Myocyte (in vitro differentiated cells): ENCODE results near the gene AGTRAP. TPM values are rescaled to one million over a fixed set of nuclear protein-coding genes. Genes with fewer than 3 reads are reported as not detected.

Experiments
- DNase-seq: peaks from one replicate; pipeline ENCODE4 v3.0.0-alpha.2; 2012; ENCODE audit warnings: low read depth
- total RNA-seq: library from RNA; depleted of rRNA; stranded (reverse); fragments of >200 nt; gene quantifications from 2 replicates; pipeline ENCODE4 v1.2.3, GENCODE V29; 2014

The AGTRAP gene
- total RNA-seq, 1 donor from 2014 or later: 34.1 TPM

DNA sequence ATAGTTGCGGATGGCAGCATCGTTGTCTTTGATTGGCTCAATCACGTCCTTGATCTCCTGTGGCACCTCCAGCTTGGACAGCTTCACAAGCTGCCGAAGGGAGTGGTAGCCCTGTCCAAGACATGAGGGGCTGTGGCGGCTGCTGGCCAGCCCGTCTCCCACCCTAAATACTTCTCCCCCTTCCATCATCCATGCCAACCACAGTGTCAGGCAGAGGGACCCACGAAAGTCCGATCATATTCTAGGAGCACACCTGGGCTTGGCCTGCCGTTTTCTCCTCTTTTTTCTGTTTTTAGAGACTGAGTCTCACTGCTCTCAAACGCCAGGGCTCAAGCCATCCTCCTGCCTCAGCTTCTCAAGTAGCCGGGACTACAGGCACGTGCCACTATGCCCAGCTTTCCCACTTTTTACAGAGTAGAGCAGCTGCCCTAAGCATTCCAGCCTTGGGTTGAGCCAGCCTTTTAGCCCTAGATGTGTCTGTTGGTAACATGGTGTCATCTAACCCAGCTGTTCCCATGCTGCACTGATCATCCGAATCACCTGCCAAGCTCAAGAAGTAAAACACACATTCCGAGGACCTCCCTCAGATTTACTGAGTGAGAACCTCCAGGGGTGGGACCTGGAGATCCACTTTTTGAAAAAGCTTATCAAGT is 59.4 kb downstream of the AGTRAP start:
- peak; percentile 93 for DNase-seq

DNA sequence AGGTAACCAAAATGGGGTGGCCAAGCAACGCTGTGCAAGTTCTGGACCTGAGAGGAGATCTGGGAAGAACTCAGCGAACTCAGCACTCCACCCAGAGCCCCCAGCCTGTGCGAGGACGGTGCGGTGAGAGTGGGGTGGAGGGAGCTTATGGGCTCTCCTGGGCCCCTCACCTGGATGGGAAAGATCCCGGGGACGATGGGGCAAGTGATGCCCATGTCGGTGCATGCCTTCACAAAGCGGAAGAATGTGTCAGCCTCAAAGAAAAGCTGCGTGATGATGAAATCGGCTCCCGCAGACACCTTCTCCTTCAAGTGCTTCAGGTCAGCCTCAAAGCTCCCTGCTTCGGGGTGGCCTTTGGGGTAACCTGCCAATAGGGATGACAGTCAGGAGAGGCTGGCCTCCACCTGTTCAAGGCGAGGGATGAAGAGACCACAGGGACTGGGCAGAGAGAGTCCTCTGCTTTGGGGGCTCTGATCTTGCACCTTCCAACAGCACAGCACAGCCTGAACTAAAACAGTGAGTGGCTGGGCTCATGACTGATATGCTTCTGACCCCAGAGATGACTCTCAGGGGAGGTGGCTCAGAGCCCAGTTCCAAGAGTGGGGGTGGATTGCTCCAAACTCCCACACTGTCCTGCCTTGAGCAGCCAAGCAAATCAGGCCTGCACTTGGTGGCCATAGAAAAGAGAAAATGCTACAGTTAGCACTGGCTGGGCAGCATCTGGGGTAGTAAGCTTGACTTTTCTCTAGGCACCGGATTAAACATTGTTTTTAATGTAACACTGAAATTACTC is 60.3 kb downstream of the AGTRAP start:
- peak; percentile 74 for DNase-seq

DNA sequence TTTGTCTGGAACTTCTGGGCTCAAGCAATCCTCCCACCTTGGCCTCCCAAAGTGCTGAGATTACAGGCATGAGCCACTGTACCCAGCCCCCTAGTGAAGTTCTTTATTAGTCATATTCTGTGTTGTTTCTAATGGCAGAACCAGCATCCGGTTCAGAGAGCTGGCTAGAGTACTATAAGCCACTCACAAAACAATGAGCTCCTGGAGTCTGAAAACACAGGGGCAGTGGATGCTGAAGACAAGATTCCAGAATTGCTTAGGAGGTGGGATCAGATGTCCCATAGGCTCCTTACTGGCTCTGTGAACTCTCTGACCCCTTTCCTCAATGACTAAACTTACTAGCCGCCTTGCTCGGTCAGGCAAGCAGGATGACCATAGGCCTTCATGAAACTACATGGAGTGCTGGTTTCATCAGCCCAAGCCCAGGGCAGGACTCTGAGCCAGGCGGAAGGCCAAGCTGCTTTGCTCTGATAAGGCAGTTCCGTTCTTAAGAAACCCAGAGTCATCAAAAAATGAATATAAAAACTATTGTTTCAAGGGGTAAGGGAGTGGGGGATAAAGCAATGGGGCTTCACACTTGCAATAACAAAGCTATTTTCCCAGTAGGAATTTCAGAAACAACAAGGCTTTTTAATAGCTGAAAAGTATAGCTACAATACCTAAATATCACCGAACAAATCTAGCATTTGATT is 61.7 kb downstream of the AGTRAP start:
- no peak for DNase-seq

DNA sequence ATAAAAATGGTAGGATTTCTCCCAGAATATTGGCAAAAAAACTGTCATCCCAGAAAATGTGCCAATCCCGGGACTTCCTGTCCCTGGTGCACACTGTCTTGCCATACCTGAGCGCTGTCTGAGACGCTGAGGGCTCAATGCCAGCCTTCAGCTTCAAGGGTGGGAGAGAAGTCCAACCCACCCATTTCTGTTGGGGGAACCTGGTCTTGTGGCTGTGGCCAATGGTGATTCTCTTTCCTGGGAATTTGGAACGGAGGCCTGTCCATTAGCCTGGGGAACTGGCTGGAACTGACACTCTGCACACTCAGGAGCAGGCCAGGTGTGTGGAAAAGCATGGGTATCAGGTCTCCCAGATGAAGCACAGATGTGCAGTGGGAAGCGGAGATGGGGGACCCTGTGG is 63.2 kb downstream of the AGTRAP start:
- no peak for DNase-seq

DNA sequence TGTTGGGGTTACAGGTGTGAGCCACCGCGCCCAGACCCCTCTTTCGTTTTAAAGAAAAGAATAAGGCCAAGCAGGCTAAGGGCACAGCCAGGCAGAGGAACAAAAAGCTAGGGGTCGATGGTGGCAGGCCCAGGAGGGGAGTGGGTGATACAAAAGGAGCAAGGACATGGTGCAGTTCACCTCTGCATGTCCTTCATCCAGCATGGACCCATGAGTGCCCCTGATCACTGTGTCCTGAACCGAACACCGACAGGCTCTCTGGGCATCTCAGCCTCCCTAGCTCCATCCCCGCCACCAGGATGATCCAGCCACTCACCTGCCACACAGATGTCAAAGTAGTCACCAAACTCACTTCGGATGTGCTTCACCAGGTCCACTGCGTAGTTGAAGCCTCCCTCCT is 64.0 kb downstream of the AGTRAP start:
- DNase-seq: no peak

DNA sequence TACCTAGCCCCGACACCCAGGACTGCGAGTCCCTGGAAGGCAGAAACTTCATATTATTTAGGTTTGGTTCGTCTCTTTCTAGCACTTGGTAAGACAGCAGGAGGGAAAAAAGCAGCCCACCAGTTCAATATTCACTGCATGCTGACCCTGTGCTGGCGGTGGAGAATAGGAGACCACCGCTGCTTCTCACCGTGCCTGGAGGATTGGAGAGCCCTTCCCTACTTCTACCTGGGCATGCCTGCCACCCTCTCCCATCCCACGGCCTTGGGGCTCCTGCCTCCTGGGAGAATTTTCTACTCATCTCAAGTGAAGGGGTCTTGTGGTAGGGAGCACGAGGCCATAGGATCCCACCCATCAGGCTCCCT is 64.4 kb downstream of the AGTRAP start:
- DNase-seq: no peak

Other genes starting within 250 kb of the AGTRAP start
- 1.0 TPM in 1 of 2 replicates, not detected in the other for gene FBXO2, start 81.7 kb upstream of the AGTRAP start, total RNA-seq
- 5.0 and 6.8 TPM in 2 replicates for gene FBXO44, start 81.3 kb upstream of the AGTRAP start, total RNA-seq
- gene FBXO6, start 71.9 kb upstream of the AGTRAP start, total RNA-seq: 3.0 and 4.3 TPM in 2 replicates
- gene MAD2L2, start 55.0 kb upstream of the AGTRAP start, total RNA-seq: 52.8 and 53.3 TPM in 2 replicates
- 0.53 and 1.7 TPM in 2 replicates for gene DRAXIN, start 44.4 kb upstream of the AGTRAP start, total RNA-seq
- 4.8 and 5.1 TPM in 2 replicates for gene C1orf167, start 26.1 kb downstream of the AGTRAP start, total RNA-seq
- 32.5 and 39.6 TPM in 2 replicates for gene MTHFR, start 69.8 kb downstream of the AGTRAP start, total RNA-seq
- gene CLCN6, start 70.1 kb downstream of the AGTRAP start, total RNA-seq: 16.0 and 22.2 TPM in 2 replicates
- 0.47 and 1.3 TPM in 2 replicates for gene NPPA, start 111.6 kb downstream of the AGTRAP start, total RNA-seq
- gene NPPB, start 122.8 kb downstream of the AGTRAP start, total RNA-seq: not detected in 2 replicates
- gene KIAA2013, start 190.3 kb downstream of the AGTRAP start, total RNA-seq: 102 and 105 TPM in 2 replicates
- 144 and 152 TPM in 2 replicates for gene PLOD1, start 198.6 kb downstream of the AGTRAP start, total RNA-seq
- gene MFN2, start 244.3 kb downstream of the AGTRAP start, total RNA-seq: 76.1 and 80.5 TPM in 2 replicates